HepG2 (cell line): Measurements from ENCODE around the gene NT5C. TPM values are rescaled to one million over a fixed set of nuclear protein-coding genes. Genes with fewer than 3 reads are reported as not detected.

Experiments
- GZF1 ChIP-seq: sonication (generic); formaldehyde crosslinking; IDR thresholded peaks from 2 replicates; pipeline ENCODE4 v1.5.1; 2020; ENCODE audit warnings: mild to moderate bottlenecking, missing genetic modification reagents
- HES4 ChIP-seq: sonication (generic); formaldehyde crosslinking; IDR thresholded peaks from 2 replicates; pipeline ENCODE4 v1.9.0; 2021; ENCODE audit warnings: mild to moderate bottlenecking, missing genetic modification reagents, borderline replicate concordance
- IRX3 ChIP-seq: sonication (generic); formaldehyde crosslinking; IDR thresholded peaks from 2 replicates; pipeline ENCODE4 v1.8.1; 2023; ENCODE audit warnings: mild to moderate bottlenecking, low read depth, missing genetic modification reagents, borderline replicate concordance
- KDM5B ChIP-seq: sonication (generic); formaldehyde crosslinking; IDR thresholded peaks from 2 replicates; pipeline ENCODE4 v1.4.0; 2020; ENCODE audit warnings: missing genetic modification reagents, mild to moderate bottlenecking, borderline replicate concordance
- KLF12 ChIP-seq: sonication (generic); formaldehyde crosslinking; IDR thresholded peaks from 2 replicates; pipeline ENCODE4 v1.4.0; 2020; ENCODE audit warnings: missing genetic modification reagents, borderline replicate concordance
- MED1 ChIP-seq: sonication (generic); formaldehyde crosslinking; IDR thresholded peaks from 2 replicates; pipeline ENCODE4 v1.4.0; 2020; ENCODE audit warnings: missing genetic modification reagents
- MIXL1 ChIP-seq: IDR thresholded peaks from 2 replicates; pipeline ENCODE4 v1.6.1; 2016
- MNT ChIP-seq: fragments of 450-650 bp; IDR thresholded peaks from 2 replicates; pipeline ENCODE4 v1.6.1; 2016
- MTA3 ChIP-seq: sonication (generic); formaldehyde crosslinking; IDR thresholded peaks from 2 replicates; pipeline ENCODE4 v1.4.0; 2020; ENCODE audit warnings: missing genetic modification reagents
- NFE2 ChIP-seq: sonication (generic); formaldehyde crosslinking; IDR thresholded peaks from 2 replicates; pipeline ENCODE4 v1.4.0; 2020; ENCODE audit warnings: missing genetic modification reagents
- NR2F6 ChIP-seq, 2 experiments: IDR thresholded peaks; 2 replicates each; pipeline ENCODE4 v1.6.1; 2016; ENCODE audit warnings: antibody characterized with exemption in 1 of 2, mild to moderate bottlenecking in 1 of 2
- RAD21 ChIP-seq: fragments of 450-650 bp; formaldehyde crosslinking; IDR thresholded peaks from 2 replicates; pipeline ENCODE4 v1.5.0; 2020; ENCODE audit warnings: mild to moderate bottlenecking
- SALL1 ChIP-seq: sonication (generic); formaldehyde crosslinking; IDR thresholded peaks from 2 replicates; pipeline ENCODE4 v1.8.0; 2022; ENCODE audit warnings: mild to moderate bottlenecking, missing genetic modification reagents
- SNAPC2 ChIP-seq: sonication (generic); formaldehyde crosslinking; IDR thresholded peaks from 2 replicates; pipeline ENCODE4 v1.8.1; 2022; ENCODE audit warnings: mild to moderate bottlenecking, missing genetic modification reagents
- SP4 ChIP-seq: sonication (generic); formaldehyde crosslinking; IDR thresholded peaks from 2 replicates; pipeline ENCODE4 v1.8.1; 2023; ENCODE audit warnings: mild to moderate bottlenecking, missing genetic modification reagents
- SRSF4 ChIP-seq: fragments of 200-400 bp; formaldehyde crosslinking; IDR thresholded peaks from one replicate; pipeline ENCODE4 v1.6.1; 2018; ENCODE audit warnings: mild to moderate bottlenecking, low read depth, low read length, moderate library complexity; ENCODE audit not compliant: poor library complexity, severe bottlenecking
- STAT5B ChIP-seq: sonication (generic); formaldehyde crosslinking; IDR thresholded peaks from 2 replicates; pipeline ENCODE4 v1.4.0; 2020; ENCODE audit warnings: missing genetic modification reagents
- TBX2 ChIP-seq: sonication (generic); formaldehyde crosslinking; IDR thresholded peaks from 2 replicates; pipeline ENCODE4 v1.5.0; 2020; ENCODE audit warnings: missing genetic modification reagents, mild to moderate bottlenecking, borderline replicate concordance
- TEAD2 ChIP-seq: sonication (generic); formaldehyde crosslinking; IDR thresholded peaks from 2 replicates; pipeline ENCODE4 v1.9.0; 2021; ENCODE audit warnings: missing genetic modification reagents
- TFDP1 ChIP-seq: IDR thresholded peaks from 2 replicates; pipeline ENCODE4 v1.6.1; 2016; ENCODE audit warnings: missing compliant biosample characterization, missing genetic modification reagents, borderline replicate concordance
- TIGD3 ChIP-seq: sonication (generic); formaldehyde crosslinking; IDR thresholded peaks from 2 replicates; pipeline ENCODE4 v1.5.1; 2020; ENCODE audit warnings: mild to moderate bottlenecking, missing genetic modification reagents, borderline replicate concordance
- YY1 ChIP-seq: IDR thresholded peaks from 2 replicates; pipeline ENCODE4 v1.6.1; 2011; ENCODE audit warnings: low read length, low read depth, moderate library complexity, mild to moderate bottlenecking; ENCODE audit not compliant: insufficient read depth, insufficient replicate concordance
- ZKSCAN1 ChIP-seq: fragments of 150-350 bp; IDR thresholded peaks from 2 replicates; pipeline ENCODE4 v1.6.1; 2014; ENCODE audit warnings: low read length
- ZNF230 ChIP-seq: sonication (generic); formaldehyde crosslinking; IDR thresholded peaks from 2 replicates; pipeline ENCODE4 v1.4.0; 2020; ENCODE audit warnings: mild to moderate bottlenecking, missing genetic modification reagents
- ZNF337 ChIP-seq: sonication (generic); formaldehyde crosslinking; IDR thresholded peaks from 2 replicates; pipeline ENCODE4 v1.5.1; 2020; ENCODE audit warnings: missing genetic modification reagents, low read depth, mild to moderate bottlenecking, borderline replicate concordance
- ZNF501 ChIP-seq: sonication (generic); formaldehyde crosslinking; IDR thresholded peaks from 2 replicates; pipeline ENCODE4 v1.5.1; 2020; ENCODE audit warnings: mild to moderate bottlenecking, moderate library complexity, missing genetic modification reagents
- ZNF563 ChIP-seq: sonication (generic); formaldehyde crosslinking; IDR thresholded peaks from 2 replicates; pipeline ENCODE4 v1.8.0; 2022; ENCODE audit warnings: mild to moderate bottlenecking, moderate library complexity, missing genetic modification reagents
- polyA plus RNA-seq, 8 experiments: library from polyadenylated mRNA; depleted of rRNA in 3 of 8; stranded (reverse) in 7 of 8; unstranded in 1 of 8; fragments of >200 nt; fragmentation: Illumina TruSeq in 4 of 8; extraction: Trizol in 4 of 8; gene quantifications; 2 replicates each; pipeline versions ENCODE4 v1.2.1 to v1.2.3, GENCODE V29; 2011 to 2016; ENCODE audit warnings: low read depth in 4 of 8, missing spikeins in 1 of 8, mixed read lengths in 1 of 8; ENCODE audit not compliant: insufficient read depth in 1 of 8
- total RNA-seq, 5 experiments: library from RNA; depleted of rRNA; stranded (reverse); fragments of >200 nt; fragmentation: Illumina TruSeq; extraction: Trizol; gene quantifications; 2 replicates each; pipeline ENCODE4 v1.2.3, GENCODE V29; 2016; ENCODE audit warnings: low read depth in 1 of 5

The NT5C gene
- total and polyA plus RNA-seq, 2 of the 13 experiments (the other 11 are each of a cell fraction or from before 2014, with no cell fraction given) = 42.8 to 48.6 TPM

GRCh38 chr17:75154195-75155106 is 22.9 kb upstream of the NT5C start, which contains the start of gene JPT1 (continued):
- no peak; the same call in 1 of the 2 replicates for TF ChIP-seq NR2F6 (IDR thresholded peaks at IDR 0.05)
- TF ChIP-seq NR2F6 (CRISPR knock-in tag; IDR thresholded peaks at IDR 0.05) = peak; percentile 54; the same call in 1 of the 2 replicates
- peak; percentile 91; the same call in 1 of the 2 replicates for TF ChIP-seq IRX3
- TF ChIP-seq GZF1 (CRISPR knock-in tag) = peak; percentile 68
- peak; percentile 91 for TF ChIP-seq ZNF501
- TF ChIP-seq HES4 (CRISPR knock-in tag) = peak; percentile 69
- peak; percentile 76 for TF ChIP-seq SALL1 (CRISPR knock-in tag)
- no peak for TF ChIP-seq NFE2 (CRISPR knock-in tag)
- peak; percentile 71; the same call in 1 of the 2 replicates for TF ChIP-seq ZNF337 (CRISPR knock-in tag)
- peak; percentile 78 for TF ChIP-seq RAD21 (CRISPR knock-in tag)
- peak; percentile 61; the same call in 1 of the 2 replicates for TF ChIP-seq MNT
- peak; percentile 43 for TF ChIP-seq TFDP1 (CRISPR knock-in tag)
- TF ChIP-seq SP4 (CRISPR knock-in tag) = peak; percentile 86
- peak; percentile 52; the same call in 1 of the 2 replicates for TF ChIP-seq KLF12 (CRISPR knock-in tag)
- peak; percentile 50 for TF ChIP-seq MED1 (CRISPR knock-in tag)
- no peak for TF ChIP-seq SRSF4
- TF ChIP-seq ZNF230 (CRISPR knock-in tag) = peak; percentile 77; the same call in 1 of the 2 replicates
- TF ChIP-seq ZKSCAN1 = peak; percentile 95
- peak; percentile 93; the same call in 1 of the 2 replicates for TF ChIP-seq KDM5B
- 0 out of 2 replicates have a peak, but pooled peaks have one; percentile 51 for TF ChIP-seq TEAD2
- no peak for TF ChIP-seq MTA3 (CRISPR knock-in tag)
- TF ChIP-seq STAT5B (CRISPR knock-in tag) = no peak
- 0 out of 2 replicates have a peak, but pooled peaks have one; percentile 48 for TF ChIP-seq TBX2 (CRISPR knock-in tag)
- peak; percentile 59; the same call in 1 of the 2 replicates for TF ChIP-seq MIXL1 (CRISPR knock-in tag)
- peak; percentile 82 for TF ChIP-seq YY1
- TF ChIP-seq ZNF563 (CRISPR knock-in tag) = peak; percentile 98
- TF ChIP-seq TIGD3 (CRISPR knock-in tag) = 0 out of 2 replicates have a peak, but pooled peaks have one; percentile 35
- peak; percentile 75 for TF ChIP-seq SNAPC2 (CRISPR knock-in tag)
